KBM-7 (cell line): ENCODE data around the gene RNF19B.

ENCODE experiments used
- DNase-seq: peaks from one replicate; pipeline ENCODE4 v3.0.0-alpha.2; 2015
- in situ Hi-C: fragments of 300-500 bp; cut with MboI; formaldehyde crosslinking; loops from 2 replicates; pipeline ENCODE4 v1.14.3; 2020; ENCODE audit warnings: low sequenced_read_pairs, low pct_unique_long_range_greater_than_20kb, mixed read lengths

Gene RNF19B

GRCh38 chr1:32895325-32896215 is 69.0 kb downstream of the RNF19B start:
- in situ Hi-C loops = no loop called here
- no peak for DNase-seq

GRCh38 chr1:32894681-32895080 is 69.9 kb downstream of the RNF19B start:
- DNase-seq = no peak
- in situ Hi-C loops = no loop called here

GRCh38 chr1:32894019-32894600 is 70.5 kb downstream of the RNF19B start:
- in situ Hi-C loops = no loop called here

GRCh38 chr1:32893198-32894018 is 71.2 kb downstream of the RNF19B start:
- DNase-seq = no peak
- in situ Hi-C loops = no loop called here

More at GRCh38 chr1:32894019-32894600, 70.5 kb downstream of the RNF19B start:
- DNase-seq = no peak

GRCh38 chr1:32892368-32893197 is 72.0 kb downstream of the RNF19B start:
- in situ Hi-C loops = no loop called here
- peak; percentile 49 for DNase-seq

GRCh38 chr1:32891630-32892029 is 73.0 kb downstream of the RNF19B start:
- in situ Hi-C loops = no loop called here
- DNase-seq = no peak

GRCh38 chr1:32891241-32891570 is 73.4 kb downstream of the RNF19B start:
- no peak for DNase-seq
- in situ Hi-C loops = no loop called here

- in situ Hi-C loops = no loop called here
- no peak for DNase-seq
These were observed 73.9 kb downstream of the RNF19B start for GRCh38 chr1:32890516-32891240.

- in situ Hi-C loops = no loop called here
- DNase-seq = no peak
These were observed 74.8 kb downstream of the RNF19B start for GRCh38 chr1:32889731-32890278.

GRCh38 chr1:32888677-32889420 is 75.8 kb downstream of the RNF19B start:
- in situ Hi-C loops = no loop called here
- DNase-seq = no peak

- no peak for DNase-seq
- in situ Hi-C loops = no loop called here
These were observed 76.5 kb downstream of the RNF19B start for GRCh38 chr1:32888134-32888533.

GRCh38 chr1:32887623-32888022 is 77.0 kb downstream of the RNF19B start:
- in situ Hi-C loops = no loop called here
- DNase-seq = no peak

GRCh38 chr1:32886828-32887414 is 77.7 kb downstream of the RNF19B start:
- in situ Hi-C loops = no loop called here
- DNase-seq = no peak
